ENCODE measurements around the gene IRF8. TPM values are rescaled to one million over a fixed set of nuclear protein-coding genes. Genes with fewer than 3 reads are reported as not detected.

The IRF8 gene
- total RNA-seq, 2 experiments from 2014 or later: 11.6 to 14.7 TPM

DNA sequence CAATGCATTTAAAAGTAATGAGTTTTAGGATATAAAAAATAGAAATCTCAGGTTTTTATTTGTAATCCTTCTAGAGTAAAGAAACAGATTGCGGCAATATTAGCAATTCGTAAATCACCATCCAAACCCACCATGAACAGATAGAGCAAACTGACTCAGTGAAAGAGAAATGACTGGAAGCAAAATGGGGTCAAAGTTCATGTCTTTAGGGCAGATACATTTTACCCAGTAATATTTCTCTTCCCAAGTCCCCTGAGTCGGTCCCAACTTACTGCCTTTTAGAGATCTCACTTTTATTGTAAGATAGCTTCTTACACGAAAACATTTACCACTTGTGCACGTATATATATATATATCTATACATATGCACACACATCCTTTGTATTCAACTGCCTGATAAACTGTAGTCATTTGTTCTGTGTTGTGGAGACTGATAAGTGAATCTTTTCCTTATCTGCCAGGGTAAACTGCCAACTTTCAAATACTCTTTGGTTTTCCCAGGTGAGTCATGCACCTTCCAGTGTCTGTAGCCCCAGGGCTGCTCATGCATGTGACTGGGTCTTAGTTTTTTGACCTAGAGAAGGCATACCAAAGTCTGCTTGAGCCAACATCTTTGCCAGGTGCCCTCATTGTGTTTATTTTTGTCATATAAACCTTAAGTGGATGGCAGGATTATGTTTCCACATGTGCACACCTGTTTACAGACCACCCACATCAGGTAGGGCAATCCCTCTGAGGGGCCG, 7.8 kb upstream of the IRF8 start:
- POLR2A ChIA-PET: no interaction called here
- H3K4me3 Mint-ChIP-seq: no peak overlapping the region

DNA sequence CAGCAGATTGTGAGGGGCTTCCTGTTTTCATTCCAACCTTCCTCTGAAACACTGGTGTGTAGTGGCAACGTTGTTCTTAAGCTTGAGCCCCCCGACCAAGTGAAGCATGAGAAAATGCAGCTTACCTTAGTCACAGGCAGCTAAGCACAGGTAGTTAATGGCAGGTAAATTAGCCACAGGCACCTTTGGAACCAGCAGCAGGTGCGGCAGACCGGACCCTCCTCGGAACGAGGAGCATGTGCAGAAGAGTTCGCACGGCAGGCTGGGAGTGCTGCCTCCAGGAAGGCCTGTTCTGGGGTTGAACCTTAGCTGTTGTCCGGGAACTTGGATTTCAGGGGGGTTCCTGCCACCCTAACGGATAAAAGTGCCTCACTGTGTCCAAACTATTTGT, 7.2 kb upstream of the IRF8 start:
- H3K9me3 Mint-ChIP-seq: no peaks in the 10 kb centered on the region
- POLR2A ChIA-PET: interaction anchor here (0.7 kb wide), 1 partner anchor 11 kb away, joined by 3 read pairs; no protein-coding TSS in a partner anchor
- H3K4me3 Mint-ChIP-seq: no peak overlapping the region
- H3K27me3 Mint-ChIP-seq: peaks cover 11% of the 10 kb centered on the region
- H3K36me3 Mint-ChIP-seq (ENCODE audit: low read depth): no peaks in the 10 kb centered on the region
- peaks cover 19% of the 10 kb centered on the region for H3K4me1 Mint-ChIP-seq
- no peak overlapping the region for H3K27ac Mint-ChIP-seq
- no peak for DNase-seq
- CTCF ChIA-PET: interaction anchor here (0.7 to 0.8 kb wide), 2 partner anchors 17 to 53 kb away, joined by 3 read pairs; no protein-coding TSS in a partner anchor

More for the DNA sequence above, 7.8 kb upstream of the IRF8 start:
- Mint-ChIP-seq H3K36me3 (ENCODE audit: low read depth) (no peaks in the 10 kb centered on the region), H3K27ac (no peak overlapping the region), H3K4me1 (peaks cover 19% of the 10 kb centered on the region), H3K9me3 (no peaks in the 10 kb centered on the region), H3K27me3 (peaks cover 11% of the 10 kb centered on the region)
- CTCF ChIA-PET: interaction anchor here (1.3 kb wide), 1 partner anchor 70 kb away, joined by 4 read pairs; no protein-coding TSS in a partner anchor
- no peak for DNase-seq

DNA sequence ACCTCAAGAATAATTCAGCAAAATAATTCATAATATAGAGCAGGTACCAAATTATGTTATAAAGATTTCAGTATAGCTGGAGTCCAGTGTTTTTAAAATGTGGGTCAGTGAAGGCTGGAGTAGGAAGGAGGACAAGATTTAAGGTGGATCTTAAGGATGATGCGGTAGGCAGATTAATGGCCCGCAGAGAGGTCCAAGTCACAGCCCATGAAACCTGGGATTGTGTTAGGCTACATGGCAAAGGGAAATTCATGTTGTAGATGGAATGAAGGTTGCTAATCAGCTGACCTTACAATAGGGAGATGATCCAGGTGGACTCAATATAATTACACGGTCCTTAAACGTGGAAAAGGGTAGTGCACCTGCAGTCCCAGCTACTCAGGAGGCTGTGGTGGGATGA, 6.2 kb upstream of the IRF8 start:
- Mint-ChIP-seq H3K4me1 (peaks cover 23% of the 10 kb centered on the region), H3K27ac (no peak overlapping the region), H3K9me3 (no peaks in the 10 kb centered on the region), H3K36me3 (ENCODE audit: low read depth) (no peaks in the 10 kb centered on the region), H3K4me3 (no peak overlapping the region), H3K27me3 (peaks cover 9% of the 10 kb centered on the region)
- CTCF ChIA-PET: no interaction called here
- DNase-seq: no peak
- POLR2A ChIA-PET: no interaction called here

DNA sequence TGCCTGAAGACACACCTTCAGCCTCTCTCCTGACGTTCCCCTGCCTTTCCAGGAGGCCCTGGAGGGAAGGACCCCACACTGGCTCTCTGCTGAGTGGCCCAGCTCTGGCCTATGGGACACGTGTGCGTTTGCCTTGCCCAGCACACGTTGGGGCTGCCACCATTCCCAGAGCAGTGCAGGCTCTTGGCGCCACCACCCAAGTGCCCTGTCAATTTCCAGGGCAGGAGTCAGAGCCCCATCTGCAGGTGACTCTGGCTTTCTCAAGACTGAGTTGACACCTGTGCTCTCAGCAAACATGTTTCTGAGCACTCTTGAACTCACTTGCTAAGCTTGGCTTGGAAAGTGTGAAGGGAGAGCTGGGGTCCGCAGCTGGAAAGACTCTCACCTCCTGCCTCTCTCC, 4.7 kb upstream of the IRF8 start:
- CTCF ChIA-PET: interaction anchor here (2.5 kb wide), 1 partner anchor 73 kb away, joined by 7 read pairs; no protein-coding TSS in a partner anchor
- no peaks in the 10 kb centered on the region for H3K9me3 Mint-ChIP-seq
- DNase-seq: no peak
- no peak overlapping the region for H3K4me3 Mint-ChIP-seq
- peaks cover 20% of the 10 kb centered on the region for H3K4me1 Mint-ChIP-seq
- H3K36me3 Mint-ChIP-seq (ENCODE audit: low read depth): no peaks in the 10 kb centered on the region
- H3K27ac Mint-ChIP-seq: no peak overlapping the region
- POLR2A ChIA-PET: no interaction called here
- peaks cover 13% of the 10 kb centered on the region for H3K27me3 Mint-ChIP-seq

DNA sequence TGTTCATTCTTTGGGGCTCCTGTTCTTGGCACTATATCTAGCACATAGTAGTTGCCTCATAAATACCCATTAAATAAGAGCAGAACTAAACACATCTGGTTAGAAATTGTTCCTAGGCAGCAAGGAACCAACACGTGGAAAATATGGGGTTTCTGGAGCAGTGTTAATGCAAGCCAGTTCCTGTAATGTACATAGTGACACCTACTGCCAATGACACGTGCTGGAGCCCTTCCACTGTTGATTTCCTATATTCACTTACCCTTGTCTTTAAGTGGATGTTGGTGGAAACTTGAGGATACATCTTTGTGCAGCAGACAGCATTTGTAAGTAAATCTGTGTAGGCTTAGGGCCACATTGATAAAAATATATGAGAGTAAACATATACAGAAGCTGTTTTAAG, 1.6 kb upstream of the IRF8 start:
- no peaks in the 10 kb centered on the region for H3K9me3 Mint-ChIP-seq
- POLR2A ChIA-PET: no interaction called here
- peaks cover 13% of the 10 kb centered on the region for H3K27me3 Mint-ChIP-seq
- CTCF ChIA-PET: interaction anchor here (0.5 kb wide), 1 partner anchor 99 kb away, joined by 3 read pairs; no protein-coding TSS in a partner anchor
- H3K36me3 Mint-ChIP-seq (ENCODE audit: low read depth): no peaks in the 10 kb centered on the region
- H3K27ac Mint-ChIP-seq: no peak overlapping the region
- DNase-seq: no peak
- H3K4me1 Mint-ChIP-seq: peaks cover 41% of the 10 kb centered on the region
- peak overlapping the region; percentile 62 for H3K4me3 Mint-ChIP-seq

DNA sequence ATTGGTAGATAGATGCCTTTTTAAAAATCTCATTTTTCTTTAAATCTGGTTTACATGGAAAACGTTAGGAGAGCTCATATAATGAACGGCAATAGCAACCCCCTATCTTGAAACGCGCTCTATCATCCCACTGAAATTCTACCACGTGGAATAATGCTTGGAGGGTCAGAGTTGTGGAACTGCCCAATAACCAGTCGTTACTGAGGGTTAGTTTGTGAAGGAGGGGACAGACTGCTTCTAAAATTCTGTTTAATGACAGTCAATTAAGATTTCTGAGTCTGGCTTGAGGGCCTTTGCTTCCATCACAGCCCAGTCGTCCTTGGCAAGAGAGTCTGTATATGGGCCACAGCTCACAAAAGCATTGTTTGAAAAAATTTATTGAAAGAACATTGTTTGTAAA, 482 bp downstream of the IRF8 start:
- Mint-ChIP-seq H3K4me1 (peaks cover 58% of the 10 kb centered on the region), H3K27me3 (peaks cover 13% of the 10 kb centered on the region), H3K9me3 (no peaks in the 10 kb centered on the region), H3K4me3 (peak overlapping the region; percentile 86), H3K36me3 (ENCODE audit: low read depth) (peaks cover 15% of the 10 kb centered on the region), H3K27ac (peak overlapping the region; percentile 81)
- POLR2A ChIA-PET: no interaction called here
- CTCF ChIA-PET: interaction anchor here (1.5 kb wide), 1 partner anchor 78 kb away, joined by 4 read pairs; no protein-coding TSS in a partner anchor
- no peak for DNase-seq

DNA sequence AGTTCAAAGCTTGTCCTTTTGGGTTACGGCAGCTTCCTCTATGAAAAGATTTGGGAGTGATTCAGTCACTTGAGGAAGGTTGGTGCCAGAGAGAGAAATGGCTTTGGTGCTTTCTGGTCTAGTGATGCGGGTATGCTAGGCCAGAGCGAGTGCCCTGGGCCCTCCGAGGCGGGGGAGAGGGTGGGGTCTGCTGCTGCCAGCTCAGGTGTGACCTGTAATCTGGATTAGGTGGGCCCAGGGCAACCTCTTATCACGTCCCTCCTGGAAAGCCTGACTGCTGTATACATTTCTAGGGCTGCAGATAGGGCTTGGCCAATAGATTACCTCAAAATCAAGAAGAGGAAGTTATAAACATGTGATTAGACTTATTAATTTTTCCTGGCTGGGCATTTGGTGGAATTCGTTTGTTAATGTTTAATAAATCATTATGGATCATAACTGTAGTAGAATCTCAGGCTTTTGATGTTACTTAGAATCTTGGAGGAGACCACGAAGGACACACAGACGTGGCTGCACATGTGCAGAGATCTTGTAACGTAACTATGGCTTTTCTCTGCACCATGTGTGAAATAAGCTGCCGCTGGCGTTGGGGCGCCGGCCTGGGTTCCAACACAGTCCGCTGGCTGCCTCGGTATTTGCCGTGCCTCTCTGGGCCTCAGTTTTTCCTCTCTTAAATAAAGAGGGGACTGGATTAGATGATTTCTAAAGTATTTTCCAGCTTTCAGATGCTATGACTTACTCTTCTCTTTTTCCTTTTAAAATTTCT, 1.2 kb downstream of the IRF8 start:
- H3K4me3 Mint-ChIP-seq: peak overlapping the region; percentile 86
- ChIA-PET CTCF (no interaction called here), POLR2A (no interaction called here)
- H3K9me3 Mint-ChIP-seq: no peaks in the 10 kb centered on the region
- H3K4me1 Mint-ChIP-seq: peaks cover 60% of the 10 kb centered on the region
- no peak for DNase-seq
- peak overlapping the region; percentile 52 for H3K27ac Mint-ChIP-seq
- H3K36me3 Mint-ChIP-seq (ENCODE audit: low read depth): peaks cover 23% of the 10 kb centered on the region
- H3K27me3 Mint-ChIP-seq: peaks cover 13% of the 10 kb centered on the region

DNA sequence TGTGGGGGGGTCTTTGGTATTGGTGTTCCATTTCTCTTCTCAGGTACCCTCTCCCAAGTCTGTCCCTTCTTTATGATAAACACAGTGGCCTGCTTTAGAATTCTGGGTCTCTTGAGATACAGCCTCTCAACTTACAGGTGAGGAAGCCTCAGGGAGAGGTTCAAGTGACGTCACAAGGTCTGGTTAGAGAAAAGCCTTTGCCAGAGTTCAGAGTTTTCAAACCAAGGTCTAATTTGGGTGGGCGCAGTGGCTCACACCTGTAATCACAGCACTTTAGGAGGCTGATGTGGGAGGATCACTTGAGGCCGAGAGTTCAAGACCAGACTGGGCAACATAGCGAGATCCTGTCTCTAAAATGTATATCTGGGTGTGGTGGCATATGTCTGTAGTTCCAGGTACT, 2.1 kb downstream of the IRF8 start:
- CTCF ChIA-PET: interaction anchor here (1.7 kb wide), 1 partner anchor 16 kb away, joined by 3 read pairs; no protein-coding TSS in a partner anchor
- Mint-ChIP-seq H3K4me3 (no peak overlapping the region), H3K27me3 (peaks cover 11% of the 10 kb centered on the region), H3K4me1 (peaks cover 60% of the 10 kb centered on the region), H3K36me3 (ENCODE audit: low read depth) (peaks cover 32% of the 10 kb centered on the region), H3K9me3 (peaks cover 2% of the 10 kb centered on the region), H3K27ac (no peak overlapping the region)
- POLR2A ChIA-PET: no interaction called here
- DNase-seq: no peak

DNA sequence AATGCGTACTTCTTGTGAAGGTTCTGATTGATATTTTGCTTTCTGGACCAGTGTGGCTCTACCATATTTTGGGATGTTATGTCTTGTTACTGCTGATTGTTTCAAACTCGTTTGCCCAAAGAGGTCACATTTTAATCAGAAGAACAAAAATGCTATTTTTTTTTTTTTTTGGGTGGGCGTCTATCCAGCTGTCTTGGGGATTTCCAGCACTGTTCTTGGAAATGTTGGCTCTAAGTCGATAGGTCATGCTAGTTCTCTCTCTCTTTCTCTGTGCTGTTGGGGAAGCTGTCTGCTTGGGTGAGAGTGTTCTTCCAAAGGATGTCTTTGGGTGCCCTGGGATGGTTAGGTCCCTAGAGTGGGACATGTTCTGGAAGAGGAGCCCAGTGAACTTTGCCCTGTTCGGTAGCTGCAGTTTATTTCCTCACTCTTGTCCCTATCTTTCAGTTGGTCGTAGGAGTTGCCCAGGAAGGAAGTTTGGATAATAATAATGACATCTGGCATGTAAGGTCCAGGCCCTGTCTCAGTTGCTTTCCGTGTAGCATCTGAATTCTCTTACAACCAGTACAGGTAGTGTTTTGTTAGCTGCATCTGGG, 2.9 kb downstream of the IRF8 start:
- POLR2A ChIA-PET: no interaction called here
- CTCF ChIA-PET: interaction anchor here (0.8 to 1.7 kb wide), 6 partner anchors 13 to 81 kb away, joined by 3 to 6 read pairs (median 3); no protein-coding TSS in a partner anchor
- H3K27me3 Mint-ChIP-seq: peaks cover 10% of the 10 kb centered on the region
- peak overlapping the region; percentile 91 for H3K27ac Mint-ChIP-seq
- peaks cover 39% of the 10 kb centered on the region for H3K36me3 Mint-ChIP-seq (ENCODE audit: low read depth)
- H3K4me3 Mint-ChIP-seq: peak overlapping the region; percentile 68
- DNase-seq: no peak
- peaks cover 2% of the 10 kb centered on the region for H3K9me3 Mint-ChIP-seq
- peaks cover 61% of the 10 kb centered on the region for H3K4me1 Mint-ChIP-seq

DNA sequence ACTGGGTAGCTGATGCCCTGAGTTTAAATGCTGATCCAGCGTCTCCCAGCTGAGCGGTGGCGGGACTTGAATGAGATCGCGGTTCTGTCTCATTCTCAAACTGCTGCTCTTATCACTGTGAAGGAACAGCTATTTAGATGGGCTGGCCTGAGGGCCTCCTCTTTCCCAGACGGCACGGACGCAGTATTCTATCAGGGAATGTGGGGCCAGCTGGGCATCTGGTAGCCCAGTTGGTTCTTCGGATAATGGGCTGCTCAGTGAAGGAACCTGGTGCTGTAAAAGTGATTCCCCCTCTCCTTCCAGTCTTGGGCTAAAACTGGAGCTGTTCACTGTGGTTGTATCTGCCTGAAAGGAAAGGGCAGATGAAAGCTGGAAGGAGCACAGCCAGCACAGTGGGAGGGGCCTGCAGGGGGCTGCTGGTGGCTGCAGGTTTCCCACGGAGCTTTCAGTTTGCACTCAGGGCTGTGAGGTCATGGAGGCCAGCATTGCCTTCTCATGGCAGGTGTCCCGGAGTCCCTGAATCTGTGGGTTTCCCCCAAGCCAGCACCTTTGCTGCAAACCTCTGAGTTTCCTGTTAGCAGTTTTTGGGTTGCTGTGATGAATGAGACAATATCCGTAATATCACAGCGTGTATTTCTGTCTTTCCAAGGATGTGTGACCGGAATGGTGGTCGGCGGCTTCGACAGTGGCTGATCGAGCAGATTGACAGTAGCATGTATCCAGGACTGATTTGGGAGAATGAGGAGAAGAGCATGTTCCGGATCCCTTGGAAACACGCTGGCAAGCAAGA, 3.6 kb downstream of the IRF8 start:
- ChIA-PET POLR2A (interaction anchor here (1.1 kb wide), 1 partner anchor 11 kb away, joined by 3 read pairs; no protein-coding TSS in a partner anchor), CTCF (interaction anchor here (0.8 to 1.7 kb wide), 6 partner anchors 13 to 81 kb away, joined by 3 to 6 read pairs (median 3); no protein-coding TSS in a partner anchor)
- Mint-ChIP-seq H3K4me3 (peak overlapping the region; percentile 68), H3K27me3 (peaks cover 5% of the 10 kb centered on the region), H3K9me3 (peaks cover 2% of the 10 kb centered on the region), H3K36me3 (ENCODE audit: low read depth) (peaks cover 44% of the 10 kb centered on the region), H3K4me1 (peaks cover 61% of the 10 kb centered on the region), H3K27ac (peak overlapping the region; percentile 91)
- DNase-seq: peak; percentile 75

DNA sequence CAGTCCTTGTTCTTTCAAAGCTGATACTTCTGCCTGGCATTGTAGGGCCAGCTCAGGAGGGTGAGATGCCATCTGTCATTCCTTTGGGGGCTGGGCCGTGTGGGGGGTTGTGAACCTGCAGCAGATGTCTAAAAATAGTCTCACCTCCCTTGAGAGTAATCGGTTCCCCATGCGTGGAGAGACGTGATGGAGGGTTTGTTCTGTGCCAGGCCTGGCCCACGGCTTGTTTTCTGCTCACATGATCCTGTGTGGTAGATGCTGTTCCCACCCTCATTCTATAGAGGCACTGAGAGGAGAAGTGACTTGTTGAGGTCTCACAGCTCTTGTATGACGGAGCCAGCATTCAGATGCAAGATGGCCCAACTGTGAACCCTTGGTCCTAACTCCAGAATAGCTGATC, 4.6 kb downstream of the IRF8 start:
- ChIA-PET POLR2A (interaction anchor here (1.1 kb wide), 1 partner anchor 12 kb away, joined by 3 read pairs; no protein-coding TSS in a partner anchor), CTCF (no interaction called here)
- H3K4me1 Mint-ChIP-seq: peaks cover 61% of the 10 kb centered on the region
- H3K4me3 Mint-ChIP-seq: peak overlapping the region; percentile 68
- DNase-seq: no peak
- peak overlapping the region; percentile 91 for H3K27ac Mint-ChIP-seq
- peaks cover 49% of the 10 kb centered on the region for H3K36me3 Mint-ChIP-seq (ENCODE audit: low read depth)
- H3K9me3 Mint-ChIP-seq: peaks cover 2% of the 10 kb centered on the region
- H3K27me3 Mint-ChIP-seq: no peaks in the 10 kb centered on the region
